Amniotic stem cell (primary cell): Measurements from ENCODE around the gene INTS3.
"Not testable (repeated sequence)": the region's sequence is repeated elsewhere in the genome, so short reads cannot be mapped to it uniquely, and the experiment has no call there.

Experiments used
- DNase-seq: peaks from one replicate; lab custom pipeline; 2025; lab: John Stamatoyannopoulos, UW

Gene INTS3

DNA sequence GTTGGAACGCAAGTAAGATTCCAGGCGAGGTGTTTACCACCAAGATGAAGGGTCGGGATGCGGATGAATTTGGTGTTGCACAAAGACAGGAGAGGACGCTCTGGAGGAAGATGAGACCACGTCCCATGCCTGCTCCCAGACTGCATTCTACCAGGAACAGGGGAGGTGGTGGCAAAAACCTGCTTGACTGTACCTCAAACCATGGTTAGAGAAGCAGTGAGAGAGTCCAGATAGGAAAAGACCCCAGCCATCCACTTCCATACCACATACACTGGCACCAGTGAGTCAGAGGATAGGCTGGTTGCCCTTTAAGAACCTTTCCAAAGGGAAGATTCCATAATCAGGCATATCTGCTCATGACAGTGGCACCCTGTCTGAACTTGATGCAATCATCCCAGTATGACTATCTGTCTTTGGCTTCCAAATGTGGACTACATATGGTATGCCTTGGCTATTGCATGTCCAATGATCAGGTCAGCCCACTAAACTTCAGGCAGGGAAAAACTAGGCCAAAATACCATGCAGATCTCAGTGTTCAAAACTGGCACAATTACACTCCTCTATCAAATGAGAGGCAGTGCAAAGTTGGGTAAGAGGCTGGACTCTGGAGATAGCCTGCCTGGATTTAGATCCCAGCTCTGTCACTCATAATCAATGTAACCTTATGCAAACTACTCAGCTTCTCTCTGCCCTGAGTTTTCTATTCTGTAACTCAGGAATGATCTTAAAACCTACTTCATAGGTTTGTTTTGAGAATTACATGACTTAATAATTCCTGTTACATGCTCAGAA, 28.7 kb upstream of the INTS3 start:
- no peak for DNase-seq

GRCh38 chr1:153699768-153700167, 28.1 kb upstream of the INTS3 start:
- no peak for DNase-seq

DNA sequence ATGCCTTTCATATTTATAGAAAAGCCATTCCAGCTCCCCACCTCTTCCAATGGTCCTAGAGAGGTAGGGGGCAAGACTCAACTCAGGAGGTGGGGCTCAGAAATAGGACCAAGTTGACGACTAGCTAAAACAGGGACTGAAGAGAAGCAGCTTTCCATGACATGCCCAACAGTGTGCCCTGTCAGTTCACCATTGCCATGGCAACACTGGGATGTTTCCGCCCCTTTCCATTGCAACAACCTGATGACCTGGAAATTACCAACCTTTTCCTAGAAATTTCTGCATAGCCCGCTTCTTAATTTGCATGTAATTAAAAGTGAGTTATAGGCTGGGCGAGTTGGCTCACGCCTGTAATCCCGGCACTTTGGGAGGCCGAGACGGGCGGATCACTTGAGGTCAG, 22.4 kb upstream of the INTS3 start:
- DNase-seq, result no peak

GRCh38 chr1:153711026-153711425, 16.8 kb upstream of the INTS3 start:
- DNase-seq, result no peak

- DNase-seq, result not testable (repeated sequence)
These were observed 11.6 kb upstream of the INTS3 start for GRCh38 chr1:153716211-153716610.

- no peak for DNase-seq
These were observed 10.5 kb upstream of the INTS3 start for GRCh38 chr1:153717330-153717729.

GRCh38 chr1:153723687-153724086, 4.2 kb upstream of the INTS3 start:
- DNase-seq, result no peak

GRCh38 chr1:153724634-153725033, 3.2 kb upstream of the INTS3 start:
- DNase-seq, result not testable (repeated sequence)

DNA sequence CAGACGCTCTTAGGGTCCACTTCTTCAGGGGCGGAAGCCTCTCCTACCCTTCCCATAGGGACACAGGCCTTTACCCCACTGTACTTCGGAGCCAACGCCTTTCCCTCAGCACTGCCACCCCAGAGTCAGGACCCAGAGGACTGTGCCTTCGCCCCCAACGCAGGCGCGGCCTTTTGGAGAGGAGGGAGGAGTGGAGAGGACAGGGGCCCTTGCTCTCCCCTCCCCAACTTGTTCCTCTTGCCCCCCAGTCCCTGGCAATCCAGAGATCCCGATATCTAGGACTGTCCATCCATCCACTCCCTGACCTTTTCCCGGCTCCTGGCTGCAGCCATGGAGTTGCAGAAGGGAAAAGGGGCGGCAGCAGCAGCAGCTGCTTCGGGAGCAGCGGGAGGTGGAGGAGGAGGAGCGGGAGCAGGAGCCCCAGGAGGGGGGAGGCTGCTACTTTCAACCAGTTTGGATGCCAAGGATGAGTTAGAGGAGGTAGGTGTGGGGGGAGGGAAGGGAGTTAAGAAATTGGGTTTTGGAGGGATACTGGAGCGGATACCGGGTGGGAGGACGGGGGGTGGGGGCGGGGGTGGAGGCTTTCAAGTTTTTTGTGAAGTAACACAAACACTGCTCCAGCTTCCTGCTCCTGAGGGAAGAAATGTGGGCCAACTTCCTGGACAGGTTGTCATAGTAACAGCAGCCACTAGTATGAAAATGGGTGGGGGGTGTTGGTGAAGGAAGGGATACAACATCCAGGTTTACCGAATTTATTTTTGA, 636 bp downstream of the INTS3 start:
- DNase-seq, result no peak

DNA sequence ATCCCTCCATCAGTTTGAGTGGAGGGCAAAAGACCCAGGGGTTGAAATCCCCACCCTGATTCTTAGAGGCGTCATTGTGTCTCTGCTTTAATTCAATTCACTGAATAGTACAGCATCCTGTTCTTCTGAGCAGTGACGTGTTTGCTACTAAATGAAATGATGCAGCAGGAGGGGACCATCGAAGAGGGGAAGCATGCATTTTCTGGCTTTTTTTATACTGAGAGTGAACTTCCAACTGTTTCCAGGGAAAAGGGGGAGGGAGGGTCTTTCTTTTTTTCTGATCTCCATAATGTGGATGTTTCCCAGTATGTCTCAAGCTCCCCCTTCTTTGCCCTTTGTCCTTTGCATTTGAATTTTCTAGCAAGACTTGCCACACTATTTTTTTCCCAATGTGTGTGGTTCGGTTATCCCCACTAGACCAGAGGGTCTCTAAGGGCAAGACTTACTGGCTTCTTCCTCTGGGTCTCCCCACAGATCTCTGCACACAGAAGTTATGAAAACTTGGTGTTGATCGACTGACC, 2.7 kb downstream of the INTS3 start:
- DNase-seq, result no peak

DNA sequence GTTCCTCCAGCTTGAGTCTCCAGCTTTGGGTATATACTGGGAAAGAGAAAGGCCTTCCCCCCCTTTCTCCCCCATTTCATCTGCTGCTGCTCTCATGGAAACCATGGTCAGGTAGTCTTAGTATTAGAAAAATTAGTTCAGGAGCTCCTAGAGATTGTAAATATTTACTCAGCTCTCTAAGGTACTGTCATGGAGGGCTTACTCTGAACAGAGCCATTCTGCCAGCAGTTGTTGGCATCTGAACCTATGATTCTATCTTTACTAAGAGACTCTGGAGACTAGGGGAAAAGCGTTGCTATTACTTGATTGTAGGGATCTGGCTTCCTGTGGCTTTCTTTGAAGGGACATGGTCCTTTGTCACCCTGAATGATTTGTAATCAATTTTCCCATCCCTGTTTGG, 6.1 kb downstream of the INTS3 start:
- no peak for DNase-seq

DNA sequence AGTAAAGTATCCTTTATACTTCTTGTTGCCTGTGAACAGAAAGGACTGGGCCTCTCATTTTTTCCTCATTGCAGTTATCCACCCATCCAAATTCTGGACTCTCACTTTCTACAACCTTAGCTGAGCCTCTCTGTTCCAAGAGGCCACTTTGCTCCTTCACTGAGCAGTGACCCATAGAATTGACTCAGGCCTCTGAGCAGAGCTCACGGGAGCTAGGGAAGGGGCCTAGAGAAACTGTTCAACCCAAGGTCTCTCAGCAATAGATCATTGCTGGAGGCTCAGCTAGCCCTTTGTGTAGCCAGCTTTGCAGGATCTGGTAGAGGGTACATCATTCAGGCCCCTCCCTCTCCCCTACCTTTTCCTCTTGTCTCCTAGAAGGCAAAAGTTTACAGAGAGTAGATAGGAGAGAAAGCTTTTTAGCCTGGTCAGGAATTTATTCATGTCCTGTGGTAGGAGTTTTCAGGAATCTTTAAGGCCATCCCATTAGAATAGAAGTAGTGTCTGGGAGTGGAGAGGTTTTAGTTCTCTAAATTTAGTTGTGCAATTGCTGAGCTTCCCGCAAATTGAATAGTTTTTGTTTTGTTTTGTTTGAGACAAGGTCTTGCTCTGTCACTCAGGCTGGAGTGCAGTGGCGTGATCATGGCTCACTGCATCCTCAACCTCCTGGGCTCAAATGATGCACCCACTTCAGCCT, 6.7 kb downstream of the INTS3 start:
- DNase-seq, result no peak

DNA sequence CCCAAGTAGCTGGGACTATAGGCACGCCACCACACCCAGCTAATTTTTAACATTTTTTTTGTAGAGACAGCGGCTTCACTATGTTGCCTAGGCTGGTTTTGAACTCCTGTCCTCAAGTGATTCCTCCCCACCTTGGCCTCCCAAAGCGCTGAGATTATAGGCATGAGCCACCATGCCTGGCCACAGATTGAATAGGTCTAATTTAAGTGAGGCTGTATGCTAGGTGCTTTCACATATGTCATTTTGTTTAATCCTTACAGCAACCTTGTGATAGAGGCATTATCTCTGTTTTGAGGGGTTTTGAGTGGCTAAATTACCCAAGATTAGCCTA, 7.2 kb downstream of the INTS3 start:
- no peak for DNase-seq

- no peak for DNase-seq
These were observed 14.1 kb downstream of the INTS3 start for GRCh38 chr1:153741986-153742385.

DNA sequence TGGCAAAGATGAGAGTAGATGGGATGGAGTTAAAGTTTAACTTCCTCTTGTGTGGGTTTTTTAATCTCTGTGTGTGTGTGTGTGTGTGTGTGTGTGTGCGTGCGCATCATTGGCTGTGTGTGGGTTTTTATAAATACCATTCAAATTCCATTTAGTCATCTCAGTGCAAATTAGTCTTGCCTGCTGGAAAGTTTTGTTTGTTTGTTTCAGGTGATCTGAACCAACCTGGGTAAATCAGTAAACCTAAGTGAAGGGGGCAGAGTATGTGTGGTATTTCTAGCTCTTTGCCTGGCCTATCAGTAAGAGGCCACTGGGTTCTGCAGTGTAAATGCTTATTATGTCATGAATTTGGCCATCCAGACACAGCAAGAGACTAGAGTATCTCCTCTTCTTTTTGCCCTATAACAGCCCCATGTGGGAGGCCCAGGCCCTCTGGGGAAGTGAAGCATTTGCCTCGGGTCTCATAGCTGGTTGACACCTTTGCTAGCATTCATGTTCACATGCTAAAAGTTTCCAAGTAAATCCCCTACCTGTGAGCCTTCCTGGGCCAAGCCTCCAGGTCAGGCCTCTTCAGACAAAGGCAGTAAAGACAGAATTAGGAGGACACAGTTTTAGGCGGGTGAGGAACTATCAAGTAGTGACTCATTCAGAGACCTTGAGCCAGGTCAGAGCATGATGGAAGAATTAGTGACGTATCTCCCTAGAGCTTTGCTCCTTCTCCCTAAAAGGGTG, 14.7 kb downstream of the INTS3 start:
- no peak for DNase-seq

GRCh38 chr1:153745417-153745816, 17.6 kb downstream of the INTS3 start:
- no peak for DNase-seq

- DNase-seq, result no peak
These were observed 18.3 kb downstream of the INTS3 start for GRCh38 chr1:153746174-153746573.

DNA sequence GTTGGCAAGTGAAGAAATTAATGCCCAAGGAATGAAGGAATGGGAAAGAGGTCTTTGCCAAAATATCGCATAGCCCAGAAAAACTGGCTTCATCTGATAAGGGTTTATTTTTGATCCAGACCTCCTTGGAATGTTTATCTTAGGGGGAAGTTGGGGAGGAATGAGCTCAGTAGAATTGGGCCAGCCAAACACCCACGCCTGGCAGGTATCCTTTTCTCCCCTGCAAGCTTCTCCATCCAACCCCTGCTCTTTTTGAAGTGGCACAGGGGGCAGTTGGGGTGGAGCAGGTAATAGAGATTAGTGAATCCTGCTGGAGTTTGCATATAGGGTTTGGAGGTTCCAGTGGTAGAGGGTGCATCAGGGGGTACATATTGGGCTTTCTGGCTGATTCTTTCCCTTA, 21.1 kb downstream of the INTS3 start:
- no peak for DNase-seq

DNA sequence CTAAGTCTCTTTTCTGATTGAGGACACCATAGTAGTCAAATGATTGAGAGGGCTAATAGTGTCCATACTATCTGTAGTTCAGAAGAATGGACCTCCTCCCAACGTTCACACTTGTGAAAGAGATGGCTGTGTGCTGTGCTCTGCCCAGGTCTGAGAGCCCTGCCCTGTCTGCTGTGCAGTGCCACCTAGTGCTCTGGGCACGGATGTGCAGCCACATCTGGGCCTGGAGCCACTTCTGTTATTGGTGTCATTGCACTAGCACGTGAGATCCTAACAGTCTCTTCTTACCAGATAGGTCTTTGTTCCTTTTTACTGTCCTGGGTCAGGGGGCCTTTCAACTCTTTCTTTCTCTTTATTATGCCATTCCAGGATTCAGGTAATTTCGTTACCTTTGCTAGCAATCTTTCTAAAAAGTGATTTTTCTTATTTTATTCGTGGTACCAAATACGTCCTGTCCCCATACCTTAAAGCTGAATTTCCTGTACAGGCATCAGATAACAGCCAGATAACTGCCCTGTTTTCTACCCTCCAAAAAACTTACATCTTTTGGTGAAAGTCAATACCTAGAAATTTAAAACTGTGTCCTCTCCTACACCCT, 21.7 kb downstream of the INTS3 start:
- peak; percentile 61 for DNase-seq

DNA sequence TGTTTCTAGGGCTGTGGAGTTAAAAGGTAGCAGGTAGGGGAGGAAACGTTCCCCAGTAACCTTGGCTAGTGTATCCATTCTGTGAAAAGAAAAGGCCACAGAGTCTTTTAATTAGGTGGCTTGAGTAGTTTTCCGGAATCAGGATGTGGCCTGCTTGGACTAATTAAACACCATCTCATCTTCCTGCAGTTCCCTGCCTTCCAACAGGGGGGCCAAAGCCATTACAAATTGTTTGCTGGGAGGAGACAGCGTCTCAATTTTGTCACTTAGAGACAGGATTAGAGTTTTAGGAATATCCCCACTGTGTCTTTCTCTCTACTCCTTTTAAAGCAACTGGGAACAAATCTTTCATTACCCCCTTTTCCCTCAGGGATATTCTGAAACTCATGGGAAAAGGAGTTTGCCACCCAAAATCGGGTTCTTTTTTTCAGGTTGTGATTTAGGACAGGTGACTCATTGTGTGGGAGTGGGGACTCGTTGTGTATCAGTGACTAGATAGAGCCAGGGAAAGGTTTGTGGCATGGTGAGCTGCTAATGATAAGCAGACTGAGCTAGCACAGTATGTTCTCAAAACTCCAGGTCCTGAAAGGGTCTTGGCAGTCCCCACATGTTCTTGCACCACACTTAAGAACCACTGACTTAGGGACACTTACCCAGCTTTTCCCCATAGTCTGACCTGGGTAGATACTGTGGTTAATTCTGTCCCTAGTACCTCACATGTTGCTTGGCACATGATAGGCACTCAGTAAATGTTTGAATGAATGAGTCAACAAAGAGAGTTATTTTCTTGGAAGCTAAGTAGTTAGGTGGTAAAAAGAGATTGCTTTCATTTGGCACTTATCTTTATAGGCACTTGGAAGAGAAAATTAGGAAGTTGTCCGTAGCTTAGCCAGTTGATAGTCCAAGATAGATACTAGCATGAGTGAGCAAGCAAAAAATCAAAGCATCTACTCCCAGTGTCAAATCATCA, 22.5 kb downstream of the INTS3 start:
- DNase-seq, result no peak

DNA sequence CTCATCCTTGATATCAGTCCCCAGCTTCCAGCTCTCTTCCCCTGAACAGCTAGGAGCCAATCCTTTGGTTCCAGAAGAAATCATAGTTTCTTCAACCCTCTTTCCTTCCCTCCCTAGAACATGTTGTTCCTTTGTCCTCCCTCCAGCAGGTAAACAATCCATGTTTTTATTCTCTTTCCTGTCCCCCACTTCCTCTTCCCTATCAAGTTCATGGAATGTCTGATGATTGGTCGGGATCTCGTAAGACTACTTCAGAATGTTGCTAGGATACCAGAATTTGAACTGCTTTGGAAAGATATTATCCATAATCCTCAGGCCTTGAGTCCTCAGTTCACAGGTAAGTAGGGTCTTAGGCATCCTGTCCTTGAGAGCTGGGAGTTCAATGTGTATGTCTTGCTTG, 24.2 kb downstream of the INTS3 start:
- no peak for DNase-seq
